GM12892 (cell line): ENCODE measurements around the gene CD58.

Experiments
- POLR2A ChIP-seq: IDR thresholded peaks from 2 replicates; pipeline ENCODE4 v1.6.1; 2011; ENCODE audit warnings: low read depth, low read length, control low read depth
- POLR2AphosphoS5 ChIP-seq: IDR thresholded peaks from 2 replicates; pipeline ENCODE4 v1.6.1; 2011; ENCODE audit warnings: low read depth, low read length, control low read depth
- TAF1 ChIP-seq: IDR thresholded peaks from 2 replicates; pipeline ENCODE4 v1.6.1; 2011; ENCODE audit warnings: low read depth, mild to moderate bottlenecking, control low read depth, low read length, borderline replicate concordance

- no peak for TF ChIP-seq POLR2A
- no peak for TF ChIP-seq TAF1
- TF ChIP-seq POLR2AphosphoS5 = no peak
These were observed 1.5 kb downstream of the CD58 start for GRCh38 chr1:116569381-116569670.
